AG10803 (cell line): Measurements from ENCODE around the gene PPIL1.

ENCODE experiments used
- DNase-seq: peaks from one replicate; pipeline ENCODE4 v3.0.0; 2010; ENCODE audit warnings: low read depth
- H3K4me3 ChIP-seq: 2 replicates; pipeline ENCODE4 v1.5.1; 2011; ENCODE audit warnings: mild to moderate bottlenecking, low read length, control low read depth
- CTCF ChIP-seq: conservative IDR thresholded peaks from 2 replicates; pipeline ENCODE4 v1.5.1; 2011; ENCODE audit warnings: mild to moderate bottlenecking, low read length, control low read depth, inconsistent platforms

The PPIL1 gene

GRCh38 chr6:36862164-36862847 lies 12.3 kb downstream of the PPIL1 start:
- no peak overlapping the region for H3K4me3 ChIP-seq
- DNase-seq = no peak
- TF ChIP-seq CTCF = no peak

GRCh38 chr6:36860126-36860525 lies 14.5 kb downstream of the PPIL1 start:
- TF ChIP-seq CTCF = no peak
- DNase-seq = no peak
- no peak overlapping the region for H3K4me3 ChIP-seq

- peak; percentile 80 for DNase-seq
- TF ChIP-seq CTCF = no peak
- no peak overlapping the region for H3K4me3 ChIP-seq
These were observed 16.1 kb downstream of the PPIL1 start for GRCh38 chr6:36858407-36858981.

GRCh38 chr6:36857325-36857724 lies 17.3 kb downstream of the PPIL1 start:
- no peak for TF ChIP-seq CTCF
- H3K4me3 ChIP-seq = no peak overlapping the region
- no peak for DNase-seq

- no peak for DNase-seq
- H3K4me3 ChIP-seq = no peak overlapping the region
- TF ChIP-seq CTCF = no peak
These were observed 18.3 kb downstream of the PPIL1 start for GRCh38 chr6:36856277-36856676.

- H3K4me3 ChIP-seq = no peak overlapping the region
- no peak for DNase-seq
- TF ChIP-seq CTCF = no peak
These were observed 18.9 kb downstream of the PPIL1 start for GRCh38 chr6:36855750-36856149.

- H3K4me3 ChIP-seq = no peak overlapping the region
- TF ChIP-seq CTCF = no peak
- peak; percentile 90 for DNase-seq
These were observed 21.3 kb downstream of the PPIL1 start for GRCh38 chr6:36853325-36853724.
